NCI-H1694 (cell line): Measurements from ENCODE around the gene ZNF316.

Source experiments
- DNase-seq: peaks from one replicate; lab custom pipeline; 2025; lab: John Stamatoyannopoulos, UW

ZNF316 gene

DNA sequence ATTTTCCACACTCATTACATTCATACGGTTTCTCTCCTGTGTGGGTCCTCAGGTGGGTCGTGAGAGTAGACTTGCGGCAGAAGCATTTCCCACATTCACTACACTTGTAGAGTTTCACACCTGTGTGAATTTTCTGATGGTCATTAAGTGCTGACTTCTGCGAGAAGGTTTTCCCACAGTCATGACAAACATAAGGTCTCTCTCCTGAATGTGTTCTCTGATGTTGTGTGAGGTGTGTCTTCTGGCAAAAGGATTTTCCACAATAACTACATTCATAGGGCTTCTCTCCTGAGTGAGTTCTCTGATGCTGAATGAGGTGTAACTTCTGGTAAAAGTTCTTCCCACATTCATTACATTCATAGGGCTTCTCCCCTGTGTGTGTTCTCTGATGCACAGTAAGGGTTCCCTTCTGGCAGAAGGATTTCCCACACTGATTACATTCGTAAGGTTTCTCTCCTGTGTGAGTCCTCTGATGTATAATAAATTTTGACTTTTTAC is 54.5 kb downstream of the ZNF316 start:
- DNase-seq: no peak

DNA sequence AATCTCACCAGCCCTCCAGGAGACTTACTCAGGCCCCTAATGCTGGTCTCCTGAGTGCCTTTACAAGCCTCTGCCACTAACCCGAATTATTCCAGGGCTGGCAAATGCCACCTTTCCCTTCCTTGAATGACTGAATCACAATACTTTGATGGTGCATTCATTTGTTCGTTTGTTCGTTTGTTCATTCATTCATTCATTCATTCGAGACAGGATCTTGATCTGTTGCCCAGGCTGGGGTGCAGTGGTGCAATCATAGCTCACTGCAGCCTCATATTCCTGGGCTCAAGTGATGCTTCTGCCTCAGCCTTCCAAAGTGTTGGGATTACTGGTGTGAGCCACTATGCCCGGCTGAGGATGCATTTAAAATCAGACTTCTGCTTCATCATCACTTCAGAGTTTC is 63.7 kb downstream of the ZNF316 start:
- DNase-seq: no peak

DNA sequence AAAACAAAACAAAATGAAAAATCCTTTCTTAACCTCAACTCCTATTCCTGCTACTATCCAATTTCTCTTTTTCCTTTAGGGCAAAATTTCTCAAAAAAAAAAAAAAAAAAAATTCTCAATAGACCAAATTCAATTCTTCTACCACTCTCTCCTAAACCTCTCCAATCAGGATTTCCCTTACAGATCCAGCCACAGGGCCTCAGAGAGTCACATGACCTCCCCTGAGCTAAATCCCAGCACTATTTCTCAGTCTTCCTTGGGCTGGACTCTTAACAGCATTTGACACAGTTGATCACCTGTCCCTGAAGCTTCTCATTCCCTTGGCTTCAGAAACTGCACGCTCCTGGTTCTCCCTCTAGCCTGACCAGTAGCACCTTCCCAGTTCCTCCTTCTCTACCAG is 64.7 kb downstream of the ZNF316 start:
- no peak for DNase-seq
